HepG2 (cell line): ENCODE measurements around the gene RPH3AL. TPM values are rescaled to one million over a fixed set of nuclear protein-coding genes. Genes with fewer than 3 reads are reported as not detected.
A peak's percentile ranks its signal among the peaks of the same experiment; 100 is the strongest.

Source experiments
- ATAC-seq: fragments of 200-7000 bp; cut with Tn5 transposase; 3 replicates; pipeline ENCODE4 v1.9.1; 2020; ENCODE audit warnings: mild to moderate bottlenecking, moderate library complexity
- BruUV-seq: library from RNA; stranded (reverse); fragments of 400-500 nt; replicated peaks from 2 replicates; lab custom pipeline; 2021; lab: Mats Ljungman, UMichigan
- CTCF ChIA-PET: fragments of 300-600 bp; formaldehyde crosslinking; extraction: SDS; loops from one replicate; lab custom pipeline; 2021; ENCODE audit warnings: low total read pairs, inconsistent platforms, low intra/inter-chr PET ratio; lab: Yijun Ruan, JAX
- POLR2A ChIA-PET: fragments of 350-600 bp; sonication (Branson Sonifier 250); formaldehyde crosslinking; loops from one replicate; lab custom pipeline; 2020; ENCODE audit warnings: antibody characterized with exemption, inconsistent platforms; lab: Yijun Ruan, JAX
- DNase-seq: peaks from one replicate; pipeline ENCODE4 v3.0.0-alpha.2; 2015; ENCODE audit warnings: low spot score
- FAIRE-seq: peaks from 3 replicates; lab custom pipeline; 2011; peaks lifted over from hg19 to GRCh38; lab: Jason Lieb, UNC
- H2AFZ ChIP-seq: one replicate; pipeline ENCODE4 v1.6.1; 2011; ENCODE audit warnings: low read length, inconsistent platforms
- H3K27ac ChIP-seq: fragments of 300-600 bp; 3 replicates; pipeline ENCODE4 v1.8.0; 2011; ENCODE audit warnings: mixed run types, mild to moderate bottlenecking, mixed read lengths, low read length, inconsistent platforms; ENCODE audit not compliant: insufficient read depth; ENCODE audit errors: extremely low read length
- H3K27me3 ChIP-seq, 2 experiments: fragments of 200-600 bp in 1 of 2; 2 replicates in 1 of 2; 3 replicates in 1 of 2; pipeline versions ENCODE4 v1.6.0 to v1.8.0; 2011; ENCODE audit warnings: low read length in 2 of 2, mild to moderate bottlenecking in 2 of 2, moderate library complexity in 2 of 2, inconsistent platforms in 1 of 2; ENCODE audit not compliant: insufficient read depth in 2 of 2, control insufficient read depth in 1 of 2
- H3K36me3 ChIP-seq, 2 experiments: fragments of 200-600 bp in 1 of 2; replicated peaks in 1 of 2; 2 replicates in 1 of 2; 3 replicates in 1 of 2; pipeline versions ENCODE4 v1.5.1 to v1.8.0; 2011; ENCODE audit warnings: low read length in 2 of 2, inconsistent platforms in 1 of 2; ENCODE audit not compliant: insufficient read depth in 2 of 2, control insufficient read depth in 1 of 2
- H3K4me1 ChIP-seq: 2 replicates; pipeline ENCODE4 v1.5.1; 2012; ENCODE audit warnings: low read length, inconsistent platforms; ENCODE audit not compliant: insufficient read depth
- H3K4me2 ChIP-seq: 2 replicates; pipeline ENCODE4 v1.6.0; 2011; ENCODE audit warnings: low read depth, low read length, inconsistent platforms
- H3K4me3 ChIP-seq, 3 experiments: fragments of 200-600 bp in 1 of 3; sonication (generic), shearing (Covaris generic) in 1 of 3; replicated peaks in 1 of 3; 2 replicates each; pipeline ENCODE4 v1.5.1; 2011 to 2016; ENCODE audit warnings: low read length in 3 of 3, inconsistent platforms in 2 of 3, low read depth in 2 of 3, mild to moderate bottlenecking in 2 of 3, control low read depth in 1 of 3, mixed read lengths in 1 of 3; ENCODE audit not compliant: insufficient read depth in 1 of 3
- H3K79me2 ChIP-seq: one replicate; pipeline ENCODE4 v1.6.1; 2011; ENCODE audit warnings: low read length, inconsistent platforms; ENCODE audit not compliant: insufficient read depth
- H3K9ac ChIP-seq: 2 replicates; pipeline ENCODE4 v1.6.0; 2011; ENCODE audit warnings: mild to moderate bottlenecking, low read depth, low read length, inconsistent platforms; ENCODE audit not compliant: insufficient read depth
- H3K9me3 ChIP-seq: 2 replicates; pipeline ENCODE4 v1.5.1; 2012; ENCODE audit warnings: mild to moderate bottlenecking, low read length
- H4K20me1 ChIP-seq: 2 replicates; pipeline ENCODE4 v1.6.0; 2011; ENCODE audit warnings: inconsistent platforms, mild to moderate bottlenecking, low read length, moderate library complexity; ENCODE audit not compliant: insufficient read depth
- ETV6 ChIP-seq: sonication (generic); formaldehyde crosslinking; conservative IDR thresholded peaks from 2 replicates; pipeline ENCODE4 v1.4.0; 2020; ENCODE audit warnings: missing genetic modification reagents
- MAX ChIP-seq: IDR thresholded peaks from 2 replicates; pipeline ENCODE4 v1.6.1; 2012; ENCODE audit warnings: inconsistent platforms
- SNRNP70 ChIP-seq: fragments of 200-400 bp; formaldehyde crosslinking; IDR thresholded peaks from 2 replicates; pipeline ENCODE4 v1.6.1; 2017; ENCODE audit warnings: mild to moderate bottlenecking, low read depth, low read length, moderate library complexity
- ZMYM2 ChIP-seq: sonication (generic); formaldehyde crosslinking; IDR thresholded peaks from 2 replicates; pipeline ENCODE4 v1.8.0; 2022; ENCODE audit warnings: mild to moderate bottlenecking, missing genetic modification reagents
- ZSCAN29 ChIP-seq: sonication (generic); formaldehyde crosslinking; conservative IDR thresholded peaks from 2 replicates; pipeline ENCODE4 v1.4.0; 2020; ENCODE audit warnings: mild to moderate bottlenecking, missing genetic modification reagents
- WGBS: methylation state at CpG from one replicate; pipeline ENCODE4 v1.1.6; 2017; ENCODE audit warnings: low lambda C conversion rate; 5-methylcytosine and 5-hydroxymethylcytosine counted together
- in situ Hi-C: cut with HindIII; loops from 2 replicates; pipeline ENCODE4 v1.10.0; 2017; ENCODE audit warnings: low pct_unique_long_range_greater_than_20kb; ENCODE audit not compliant: extremely low pct_ligation_motif_present
- intact Hi-C: fragments of 100-400 bp; cut with micrococcal nuclease; formaldehyde crosslinking; loops from one replicate; pipeline ENCODE4 v1.10.0; 2022; ENCODE audit not compliant: unreplicated experiment
- polyA plus RNA-seq, 8 experiments: library from polyadenylated mRNA; depleted of rRNA in 3 of 8; stranded (reverse) in 7 of 8; unstranded in 1 of 8; fragments of >200 nt; fragmentation: Illumina TruSeq in 4 of 8; extraction: Trizol in 4 of 8; gene quantifications; 2 replicates each; pipeline versions ENCODE4 v1.2.1 to v1.2.3, GENCODE V29; 2011 to 2016; ENCODE audit warnings: low read depth in 4 of 8, missing spikeins in 1 of 8, mixed read lengths in 1 of 8; ENCODE audit not compliant: insufficient read depth in 1 of 8
- total RNA-seq, 5 experiments: library from RNA; depleted of rRNA; stranded (reverse); fragments of >200 nt; fragmentation: Illumina TruSeq; extraction: Trizol; gene quantifications; 2 replicates each; pipeline ENCODE4 v1.2.3, GENCODE V29; 2016; ENCODE audit warnings: low read depth in 1 of 5

Gene RPH3AL
- total and polyA plus RNA-seq, 2 of the 13 experiments (the other 11 are each of a cell fraction or from before 2014, with no cell fraction given): 7.8 to 16.4 TPM

GRCh38 chr17:179066-179432 lies 173.6 kb downstream of the RPH3AL start:
- TF ChIP-seq SNRNP70: no peak
- TF ChIP-seq ETV6 (CRISPR knock-in tag): no peak
- FAIRE-seq: no peak
- in situ Hi-C loops (no loop called here), intact Hi-C loops (no loop called here)
- CTCF ChIA-PET: no interaction called here
- Histone ChIP-seq H3K4me3 (no peak overlapping the region), H3K27me3 (peaks cover 13 to 73% of the 10 kb centered on the region in 2 experiments), H3K27ac (no peak overlapping the region), H3K4me1 (peaks cover 15% of the 10 kb centered on the region), H3K36me3 (no peaks in the 10 kb centered on the region), H4K20me1 (0 out of 2 replicates have a peak, but pooled peaks cover under 1% of the 10 kb centered on the region), H3K9me3 (no peaks in the 10 kb centered on the region), H3K9ac (no peak overlapping the region), H2AFZ (no peak overlapping the region), H3K4me2 (no peak overlapping the region), H3K79me2 (no peaks in the 10 kb centered on the region)
- no peak for DNase-seq
- no TSS peak for BruUV-seq
- POLR2A ChIA-PET: no interaction called here
- ATAC-seq: no peak
- WGBS: 15% methylated on average over 4 of the region's 5 CpGs

GRCh38 chr17:178292-179065 lies 174.1 kb downstream of the RPH3AL start:
- peaks cover 15% of the 10 kb centered on the region for H3K4me1 ChIP-seq
- intact Hi-C loops: no loop called here
- no peak overlapping the region for H3K27ac ChIP-seq
- H3K9ac ChIP-seq: no peak overlapping the region
- no peaks in the 10 kb centered on the region for H3K79me2 ChIP-seq
- ChIA-PET POLR2A (no interaction called here), CTCF (no interaction called here)
- in situ Hi-C loops: no loop called here
- DNase-seq (no peak), FAIRE-seq (no peak), ATAC-seq (no peak)
- H3K4me3 ChIP-seq: no peak overlapping the region
- H2AFZ ChIP-seq: no peak overlapping the region
- H3K9me3 ChIP-seq: no peaks in the 10 kb centered on the region
- H3K27me3 ChIP-seq: peaks cover 13 to 73% of the 10 kb centered on the region in 2 experiments
- H3K4me2 ChIP-seq: 0 out of 2 replicates have a peak overlapping the region, but pooled peaks have one; percentile 8
- no peaks in the 10 kb centered on the region for H3K36me3 ChIP-seq
- TF ChIP-seq ZSCAN29 (CRISPR knock-in tag): no peak
- TF ChIP-seq MAX: no peak
- TF ChIP-seq ZMYM2 (CRISPR knock-in tag): no peak
- no TSS peak for BruUV-seq
- H4K20me1 ChIP-seq: 0 out of 2 replicates have a peak, but pooled peaks cover 4% of the 10 kb centered on the region
- WGBS: 34% methylated on average over 12 of the region's 12 CpGs
